ENCODE results near the gene PCDHB2.
A peak's percentile ranks its signal among the peaks of the same experiment; 100 is the strongest.

DNA sequence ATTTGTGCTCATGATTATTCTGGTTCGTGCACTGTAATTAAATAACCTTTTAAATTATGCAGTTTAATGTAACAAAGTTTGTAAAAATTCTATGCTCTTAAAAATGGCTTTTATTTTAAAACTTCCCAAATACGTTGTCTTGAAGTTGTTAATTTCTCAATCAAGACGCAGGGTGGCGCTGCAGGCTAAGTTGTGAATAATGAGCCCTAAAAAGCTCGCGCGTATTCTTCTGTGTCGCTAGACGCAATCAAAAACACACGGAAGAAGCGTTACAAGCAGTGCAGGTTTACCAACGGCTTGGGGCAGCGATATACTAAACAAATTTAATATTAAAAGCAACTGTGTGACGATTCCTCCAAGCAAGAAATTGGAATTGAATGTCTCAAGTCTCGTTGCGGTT lies 27.1 kb downstream of the PCDHB2 start, which contains the start of gene PCDHB4:
- TF ChIP-seq, protein P1, sequence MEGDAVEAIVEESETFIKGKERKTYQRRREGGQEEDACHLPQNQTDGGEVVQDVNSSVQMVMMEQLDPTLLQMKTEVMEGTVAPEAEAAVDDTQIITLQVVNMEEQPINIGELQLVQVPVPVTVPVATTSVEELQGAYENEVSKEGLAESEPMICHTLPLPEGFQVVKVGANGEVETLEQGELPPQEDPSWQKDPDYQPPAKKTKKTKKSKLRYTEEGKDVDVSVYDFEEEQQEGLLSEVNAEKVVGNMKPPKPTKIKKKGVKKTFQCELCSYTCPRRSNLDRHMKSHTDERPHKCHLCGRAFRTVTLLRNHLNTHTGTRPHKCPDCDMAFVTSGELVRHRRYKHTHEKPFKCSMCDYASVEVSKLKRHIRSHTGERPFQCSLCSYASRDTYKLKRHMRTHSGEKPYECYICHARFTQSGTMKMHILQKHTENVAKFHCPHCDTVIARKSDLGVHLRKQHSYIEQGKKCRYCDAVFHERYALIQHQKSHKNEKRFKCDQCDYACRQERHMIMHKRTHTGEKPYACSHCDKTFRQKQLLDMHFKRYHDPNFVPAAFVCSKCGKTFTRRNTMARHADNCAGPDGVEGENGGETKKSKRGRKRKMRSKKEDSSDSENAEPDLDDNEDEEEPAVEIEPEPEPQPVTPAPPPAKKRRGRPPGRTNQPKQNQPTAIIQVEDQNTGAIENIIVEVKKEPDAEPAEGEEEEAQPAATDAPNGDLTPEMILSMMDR (conservative IDR thresholded peaks at IDR 0.05; ENCODE audit: low read depth, low read length), result peak; percentile 50
- no peak for TF ChIP-seq EZH2 (IDR thresholded peaks at IDR 0.05; ENCODE audit: borderline replicate concordance, low read depth, low read length, poor library complexity, severe bottlenecking)

Data from A673 (cell line).